T-helper 9 cell (primary cell): ENCODE results near the gene QRICH1.

Source experiments
- DNase-seq: peaks from one replicate; pipeline ENCODE4 v3.0.0-alpha.2; 2020
- total RNA-seq, 2 donors: gene quantifications; one replicate each; lab custom pipeline; 2026; lab: John Stamatoyannopoulos, UW

Gene QRICH1
- 7.8 to 18.6 reads per million in 2 donors for total RNA-seq

GRCh38 chr3:49093853-49094767 is at the start of gene QRICH1:
Gene QRICH1, minus strand, starts transcription at chr3:49094071. Its CDS starts 17,054 bp downstream, at chr3:49077017.
- peak; percentile 94 for DNase-seq

GRCh38 chr3:49140080-49140479 is 46.2 kb upstream of the QRICH1 start:
- DNase-seq = no peak

GRCh38 chr3:49135499-49135898 is 41.6 kb upstream of the QRICH1 start:
- DNase-seq = no peak

GRCh38 chr3:49134471-49135265 is 40.8 kb upstream of the QRICH1 start:
- DNase-seq = no peak

- DNase-seq = no peak
These were observed 39.5 kb upstream of the QRICH1 start for GRCh38 chr3:49133226-49133951.

GRCh38 chr3:49132437-49133225 is 38.8 kb upstream of the QRICH1 start, which contains the start of gene LAMB2:
Gene LAMB2, minus strand, starts transcription at chr3:49133050. Its CDS starts 183 bp downstream, at chr3:49132867.
- DNase-seq = no peak

GRCh38 chr3:49132073-49132436 is 38.2 kb upstream of the QRICH1 start:
- DNase-seq = no peak

- no peak for DNase-seq
These were observed 37.7 kb upstream of the QRICH1 start for GRCh38 chr3:49131576-49131975.

GRCh38 chr3:49131040-49131439 is 37.2 kb upstream of the QRICH1 start:
- no peak for DNase-seq

GRCh38 chr3:49124991-49125670 is 31.3 kb upstream of the QRICH1 start:
- DNase-seq = no peak

- DNase-seq = no peak
These were observed 30.3 kb upstream of the QRICH1 start for GRCh38 chr3:49124203-49124602.

GRCh38 chr3:49123687-49124086 is 29.8 kb upstream of the QRICH1 start:
- no peak for DNase-seq

- DNase-seq = no peak
These were observed 29.1 kb upstream of the QRICH1 start for GRCh38 chr3:49122886-49123545.

GRCh38 chr3:49122451-49122850 is 28.6 kb upstream of the QRICH1 start:
- no peak for DNase-seq

GRCh38 chr3:49122022-49122421 is 28.2 kb upstream of the QRICH1 start:
- DNase-seq = no peak

- no peak for DNase-seq
These were observed 27.4 kb upstream of the QRICH1 start for GRCh38 chr3:49121132-49121736.

GRCh38 chr3:49120438-49121131 is 26.7 kb upstream of the QRICH1 start, which contains the start of gene USP19:
Gene USP19, minus strand, starts transcription at chr3:49120823. Its CDS starts 1,678 bp downstream, at chr3:49119145.
- DNase-seq = peak; percentile 91

- DNase-seq = no peak
These were observed 26.2 kb upstream of the QRICH1 start for GRCh38 chr3:49120096-49120437.

GRCh38 chr3:49119439-49119838 is 25.6 kb upstream of the QRICH1 start:
- DNase-seq = no peak

GRCh38 chr3:49119036-49119435 is 25.2 kb upstream of the QRICH1 start:
- DNase-seq = no peak
